Loucy (cell line): ENCODE data around the gene KRT222.

Source experiments
- H2AFZ ChIP-seq: fragments of 200-600 bp; sonication (generic); 2 replicates; pipeline ENCODE4 v1.6.0; 2016; ENCODE audit warnings: antibody characterized with exemption, mild to moderate bottlenecking, low read length, moderate library complexity
- H3F3A ChIP-seq: fragments of 200-600 bp; 2 replicates; pipeline ENCODE4 v1.6.0; 2016; ENCODE audit warnings: antibody characterized with exemption, low read depth, mild to moderate bottlenecking
- H3K27me3 ChIP-seq: fragments of 200-600 bp; sonication (generic); 2 replicates; pipeline ENCODE4 v1.6.1; 2014; ENCODE audit warnings: low read length, mild to moderate bottlenecking; ENCODE audit not compliant: insufficient read depth, poor library complexity, severe bottlenecking
- H3K36me3 ChIP-seq: fragments of 200-600 bp; sonication (generic); 2 replicates; pipeline ENCODE4 v1.6.1; 2016; ENCODE audit warnings: low read length; ENCODE audit not compliant: insufficient read depth
- H3K4me1 ChIP-seq: fragments of 200-600 bp; sonication (generic); 2 replicates; pipeline ENCODE4 v1.5.1; 2014; ENCODE audit warnings: low read length, mild to moderate bottlenecking; ENCODE audit not compliant: insufficient read depth, poor library complexity, severe bottlenecking
- H3K4me2 ChIP-seq: fragments of 200-600 bp; sonication (generic); 2 replicates; pipeline ENCODE4 v1.6.0; 2014; ENCODE audit warnings: antibody characterized with exemption, low read length, low read depth, mild to moderate bottlenecking; ENCODE audit not compliant: poor library complexity, severe bottlenecking
- H3K4me3 ChIP-seq: fragments of 200-600 bp; sonication (generic); 2 replicates; pipeline ENCODE4 v1.5.1; 2014; ENCODE audit warnings: low read length, mild to moderate bottlenecking, mixed read lengths; ENCODE audit not compliant: poor library complexity, severe bottlenecking
- H3K79me2 ChIP-seq: fragments of 200-600 bp; sonication (generic); 2 replicates; pipeline ENCODE4 v1.6.1; 2014; ENCODE audit warnings: low read length; ENCODE audit not compliant: insufficient read depth
- H3K9ac ChIP-seq: fragments of 200-600 bp; sonication (generic); 2 replicates; pipeline ENCODE4 v1.6.0; 2014; ENCODE audit warnings: mild to moderate bottlenecking, low read depth, low read length, moderate library complexity; ENCODE audit not compliant: poor library complexity, severe bottlenecking
- H3K9me2 ChIP-seq: fragments of 200-600 bp; sonication (generic); replicated peaks from 2 replicates; pipeline ENCODE4 v1.6.1; 2016; ENCODE audit warnings: low read depth, low read length, mixed read lengths
- H3K9me3 ChIP-seq: fragments of 200-600 bp; sonication (generic); 2 replicates; pipeline ENCODE4 v1.6.1; 2014; ENCODE audit warnings: mild to moderate bottlenecking, antibody characterized with exemption, low read length, low read depth; ENCODE audit not compliant: insufficient read depth
- H4K20me1 ChIP-seq: fragments of 200-600 bp; sonication (generic); 2 replicates; pipeline ENCODE4 v1.6.0; 2014; ENCODE audit warnings: antibody characterized with exemption, low read length, mild to moderate bottlenecking; ENCODE audit not compliant: insufficient read depth, poor library complexity, severe bottlenecking
- EZH2phosphoT487 ChIP-seq: fragments of 200-600 bp; IDR thresholded peaks from 2 replicates; pipeline ENCODE4 v1.6.1; 2018; ENCODE audit warnings: antibody characterized with exemption, mild to moderate bottlenecking, moderate library complexity, borderline replicate concordance
- TF ChIP-seq, protein P1 (sequence below): fragments of 200-600 bp; sonication (generic); conservative IDR thresholded peaks from 2 replicates; pipeline ENCODE4 v1.5.1; 2014; ENCODE audit warnings: mild to moderate bottlenecking, antibody characterized with exemption, low read length

KRT222 gene

DNA sequence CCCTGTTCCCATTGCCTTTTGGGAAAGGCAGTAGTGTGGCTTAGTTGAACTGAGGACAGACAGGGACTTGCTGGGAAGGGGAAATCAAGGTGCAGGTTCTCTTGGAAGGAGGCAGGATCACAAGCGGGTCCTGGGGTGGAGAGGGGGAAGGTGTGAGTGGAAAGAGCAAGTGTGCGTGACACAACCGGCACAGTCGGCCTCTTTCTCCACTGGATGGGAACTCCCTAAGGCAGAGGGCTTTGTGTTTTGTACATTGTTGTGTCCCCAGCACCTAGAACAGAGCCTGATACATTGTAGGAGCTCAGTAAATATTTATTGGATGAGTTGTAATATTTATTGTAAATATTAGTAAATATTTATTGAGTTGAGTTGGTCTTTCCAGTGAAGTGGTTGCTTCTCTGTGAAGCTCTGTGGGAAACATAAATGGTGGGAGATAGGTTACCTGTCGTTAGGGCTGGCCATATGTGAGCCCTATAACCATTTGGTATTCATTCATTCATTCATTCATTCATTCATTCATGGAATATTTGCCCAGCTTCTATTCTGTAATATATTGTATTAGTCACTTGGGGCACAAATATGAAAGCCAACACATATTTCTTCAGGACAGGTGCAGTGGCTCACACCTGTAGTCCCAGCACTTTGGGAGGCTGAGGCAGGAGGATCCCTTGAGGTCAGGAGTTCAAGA is 51.4 kb downstream of the KRT222 start:
- no peak overlapping the region for H3K4me2 ChIP-seq
- no peaks in the 10 kb centered on the region for H4K20me1 ChIP-seq
- H3K79me2 ChIP-seq: no peaks in the 10 kb centered on the region
- no peak overlapping the region for H3K9ac ChIP-seq
- H3K9me3 ChIP-seq: no peaks in the 10 kb centered on the region
- no peak overlapping the region for H3K4me3 ChIP-seq
- no peak overlapping the region for H2AFZ ChIP-seq
- H3F3A ChIP-seq: no peaks in the 10 kb centered on the region
- H3K36me3 ChIP-seq: no peaks in the 10 kb centered on the region
- no peaks in the 10 kb centered on the region for H3K9me2 ChIP-seq
- TF ChIP-seq EZH2phosphoT487: no peak
- TF ChIP-seq, protein P1, sequence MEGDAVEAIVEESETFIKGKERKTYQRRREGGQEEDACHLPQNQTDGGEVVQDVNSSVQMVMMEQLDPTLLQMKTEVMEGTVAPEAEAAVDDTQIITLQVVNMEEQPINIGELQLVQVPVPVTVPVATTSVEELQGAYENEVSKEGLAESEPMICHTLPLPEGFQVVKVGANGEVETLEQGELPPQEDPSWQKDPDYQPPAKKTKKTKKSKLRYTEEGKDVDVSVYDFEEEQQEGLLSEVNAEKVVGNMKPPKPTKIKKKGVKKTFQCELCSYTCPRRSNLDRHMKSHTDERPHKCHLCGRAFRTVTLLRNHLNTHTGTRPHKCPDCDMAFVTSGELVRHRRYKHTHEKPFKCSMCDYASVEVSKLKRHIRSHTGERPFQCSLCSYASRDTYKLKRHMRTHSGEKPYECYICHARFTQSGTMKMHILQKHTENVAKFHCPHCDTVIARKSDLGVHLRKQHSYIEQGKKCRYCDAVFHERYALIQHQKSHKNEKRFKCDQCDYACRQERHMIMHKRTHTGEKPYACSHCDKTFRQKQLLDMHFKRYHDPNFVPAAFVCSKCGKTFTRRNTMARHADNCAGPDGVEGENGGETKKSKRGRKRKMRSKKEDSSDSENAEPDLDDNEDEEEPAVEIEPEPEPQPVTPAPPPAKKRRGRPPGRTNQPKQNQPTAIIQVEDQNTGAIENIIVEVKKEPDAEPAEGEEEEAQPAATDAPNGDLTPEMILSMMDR: no peak
- H3K4me1 ChIP-seq: no peaks in the 10 kb centered on the region
- no peaks in the 10 kb centered on the region for H3K27me3 ChIP-seq

DNA sequence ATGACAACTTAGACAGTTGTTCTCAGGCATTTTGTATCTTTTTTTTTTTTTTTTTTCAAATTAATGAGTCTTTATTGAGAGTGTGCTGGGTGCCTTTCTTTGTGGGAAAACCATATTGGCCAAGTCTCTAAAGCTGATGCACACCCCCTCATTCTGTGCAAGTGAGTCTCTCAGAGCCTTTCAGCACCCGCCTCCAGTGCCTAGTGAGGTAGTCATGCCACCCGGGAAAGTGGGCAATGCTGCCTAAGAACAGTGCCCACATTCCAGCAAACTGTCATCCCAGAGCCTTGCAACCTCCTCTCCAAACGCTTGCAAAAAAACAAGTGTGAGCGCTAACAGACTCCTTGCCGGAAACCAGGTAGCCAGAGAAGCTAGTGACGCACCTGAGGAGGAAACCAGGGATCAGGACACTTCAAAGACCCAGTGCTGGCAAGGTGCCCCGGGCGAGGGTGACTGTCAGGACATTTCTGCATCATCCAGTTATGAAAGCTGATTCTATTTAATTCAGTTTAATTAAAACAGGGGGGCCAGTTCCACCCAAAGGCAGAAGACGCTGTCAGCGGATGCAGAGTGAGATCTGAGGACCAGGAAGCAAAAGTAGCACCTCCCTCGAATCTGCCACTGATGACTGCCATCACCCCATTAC is 52.3 kb downstream of the KRT222 start:
- no peaks in the 10 kb centered on the region for H3K9me2 ChIP-seq
- H3K79me2 ChIP-seq: no peaks in the 10 kb centered on the region
- no peak overlapping the region for H3K9ac ChIP-seq
- H3K4me2 ChIP-seq: no peak overlapping the region
- H3K4me1 ChIP-seq: no peaks in the 10 kb centered on the region
- no peaks in the 10 kb centered on the region for H3K9me3 ChIP-seq
- H3K36me3 ChIP-seq: no peaks in the 10 kb centered on the region
- H3F3A ChIP-seq: no peaks in the 10 kb centered on the region
- no peak overlapping the region for H3K4me3 ChIP-seq
- no peaks in the 10 kb centered on the region for H4K20me1 ChIP-seq
- H3K27me3 ChIP-seq: no peaks in the 10 kb centered on the region
- H2AFZ ChIP-seq: no peak overlapping the region
- no peak for TF ChIP-seq EZH2phosphoT487
- TF ChIP-seq, protein P1: no peak

DNA sequence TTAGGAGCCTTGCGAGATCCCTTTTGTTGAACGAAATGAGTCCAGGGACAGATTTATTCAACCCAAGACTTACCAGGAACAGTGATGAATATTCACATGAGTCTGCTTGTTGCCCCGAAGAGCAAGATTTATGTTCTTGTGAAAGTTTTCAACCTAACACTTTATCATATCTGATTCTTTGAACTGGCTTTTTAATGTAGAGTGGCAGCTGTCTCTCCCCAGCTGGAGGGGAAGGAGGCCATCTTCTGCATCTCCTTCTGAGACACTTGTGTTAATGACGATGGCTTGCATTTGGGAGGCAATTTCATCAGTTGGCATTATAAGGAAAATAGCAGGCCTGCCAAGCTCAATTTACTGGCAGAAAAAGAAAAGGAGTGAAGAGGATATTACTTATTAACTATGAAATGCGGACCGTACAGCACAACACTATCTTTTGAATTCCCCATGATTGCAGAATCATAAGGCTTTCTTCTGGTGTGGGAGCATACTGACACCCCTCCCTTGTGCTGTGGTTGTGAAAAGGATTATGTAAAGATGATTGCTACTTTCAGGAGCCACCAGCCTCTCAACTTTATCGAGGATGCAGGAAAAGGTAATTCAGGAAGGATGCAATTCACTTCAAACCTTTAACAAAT is 53.0 kb downstream of the KRT222 start:
- H3K4me1 ChIP-seq: no peaks in the 10 kb centered on the region
- H3K27me3 ChIP-seq: no peaks in the 10 kb centered on the region
- H3K4me2 ChIP-seq: no peak overlapping the region
- no peaks in the 10 kb centered on the region for H3K36me3 ChIP-seq
- no peaks in the 10 kb centered on the region for H3K9me3 ChIP-seq
- no peaks in the 10 kb centered on the region for H3F3A ChIP-seq
- no peaks in the 10 kb centered on the region for H3K79me2 ChIP-seq
- H3K9ac ChIP-seq: no peak overlapping the region
- H4K20me1 ChIP-seq: no peaks in the 10 kb centered on the region
- no peaks in the 10 kb centered on the region for H3K9me2 ChIP-seq
- H3K4me3 ChIP-seq: no peak overlapping the region
- TF ChIP-seq EZH2phosphoT487: no peak
- TF ChIP-seq, protein P1: no peak
- H2AFZ ChIP-seq: no peak overlapping the region
